Hepatocyte (in vitro differentiated cells): ENCODE measurements around the gene NRF1.

Experiments used
- EZH2 ChIP-seq: fragments of 200-600 bp; sonication (generic); IDR thresholded peaks from 2 replicates; pipeline ENCODE4 v1.6.1; 2016; ENCODE audit warnings: antibody characterized with exemption, mild to moderate bottlenecking, borderline replicate concordance
- TF ChIP-seq, protein P1 (sequence below): fragments of 200-600 bp; sonication (generic); IDR thresholded peaks from 2 replicates; pipeline ENCODE4 v1.5.1; 2016; ENCODE audit warnings: antibody characterized with exemption, mild to moderate bottlenecking; ENCODE audit not compliant: poor library complexity

DNA sequence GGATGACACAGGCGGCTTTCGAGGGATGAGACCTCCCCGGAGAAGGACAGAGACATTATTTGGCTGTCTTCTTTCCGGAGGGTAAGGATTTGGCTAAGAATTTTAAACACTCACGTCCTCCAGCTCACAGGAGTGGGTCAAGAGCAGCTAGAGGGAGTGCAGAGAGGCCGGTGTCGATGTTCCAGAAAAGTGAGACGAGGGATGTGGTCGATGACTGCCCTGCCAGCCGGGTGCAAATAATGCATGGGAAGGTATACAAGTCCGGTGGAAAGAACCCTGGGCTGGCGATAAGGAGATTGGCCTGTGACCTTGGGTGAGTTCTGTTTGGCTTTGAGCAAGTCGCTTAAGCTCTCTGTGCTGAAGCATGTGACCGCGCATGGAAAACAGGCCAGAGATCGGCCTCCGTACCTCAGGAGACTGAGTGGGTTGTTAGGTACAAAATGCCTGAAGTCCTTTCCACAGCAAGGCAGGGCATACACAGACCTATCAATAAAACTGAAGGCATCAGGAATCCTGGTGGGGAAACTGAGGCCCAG is 192.1 kb downstream of the NRF1 start:
- TF ChIP-seq, protein P1, sequence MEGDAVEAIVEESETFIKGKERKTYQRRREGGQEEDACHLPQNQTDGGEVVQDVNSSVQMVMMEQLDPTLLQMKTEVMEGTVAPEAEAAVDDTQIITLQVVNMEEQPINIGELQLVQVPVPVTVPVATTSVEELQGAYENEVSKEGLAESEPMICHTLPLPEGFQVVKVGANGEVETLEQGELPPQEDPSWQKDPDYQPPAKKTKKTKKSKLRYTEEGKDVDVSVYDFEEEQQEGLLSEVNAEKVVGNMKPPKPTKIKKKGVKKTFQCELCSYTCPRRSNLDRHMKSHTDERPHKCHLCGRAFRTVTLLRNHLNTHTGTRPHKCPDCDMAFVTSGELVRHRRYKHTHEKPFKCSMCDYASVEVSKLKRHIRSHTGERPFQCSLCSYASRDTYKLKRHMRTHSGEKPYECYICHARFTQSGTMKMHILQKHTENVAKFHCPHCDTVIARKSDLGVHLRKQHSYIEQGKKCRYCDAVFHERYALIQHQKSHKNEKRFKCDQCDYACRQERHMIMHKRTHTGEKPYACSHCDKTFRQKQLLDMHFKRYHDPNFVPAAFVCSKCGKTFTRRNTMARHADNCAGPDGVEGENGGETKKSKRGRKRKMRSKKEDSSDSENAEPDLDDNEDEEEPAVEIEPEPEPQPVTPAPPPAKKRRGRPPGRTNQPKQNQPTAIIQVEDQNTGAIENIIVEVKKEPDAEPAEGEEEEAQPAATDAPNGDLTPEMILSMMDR, result no peak
- no peak for TF ChIP-seq EZH2
